Breast epithelium (tissue), 4 donors: ENCODE measurements around the gene OPTN. TPM values are rescaled to one million over a fixed set of nuclear protein-coding genes. Genes with fewer than 3 reads are reported as not detected.

ENCODE experiments used
- DNase-seq, 2 donors: peaks; one replicate each; pipeline ENCODE4 v3.0.0-alpha.2; 2019; ENCODE audit warnings: low spot score in 2 of 2
- H3K27ac ChIP-seq, 2 donors: fragments of 200-600 bp; sonication (generic) in 1 of 2; one replicate each; pipeline ENCODE4 v1.5.1; 2016 to 2019; ENCODE audit warnings: mild to moderate bottlenecking in 1 of 2
- H3K27me3 ChIP-seq, 2 donors: fragments of 200-600 bp; sonication (generic) in 1 of 2; one replicate each; pipeline versions ENCODE4 v1.5.1 to v1.6.0; 2017 to 2019; ENCODE audit warnings: control low read depth in 1 of 2, mild to moderate bottlenecking in 1 of 2
- H3K36me3 ChIP-seq: fragments of 200-600 bp; one replicate; pipeline ENCODE4 v1.5.1; 2019
- H3K4me1 ChIP-seq, 2 donors: fragments of 200-600 bp; sonication (generic); one replicate each; pipeline ENCODE4 v1.5.1; 2016 to 2019; ENCODE audit warnings: control low read depth in 1 of 2
- H3K4me3 ChIP-seq, 3 donors: fragments of 200-600 bp; sonication (generic); 1 replicate in 2 of 3; 2 replicates in 1 of 3; pipeline ENCODE4 v1.5.1; 2016 to 2019; ENCODE audit warnings: mild to moderate bottlenecking in 3 of 3, moderate library complexity in 2 of 3
- H3K9me3 ChIP-seq, 2 donors: fragments of 200-600 bp; sonication (generic) in 1 of 2; one replicate each; pipeline ENCODE4 v1.5.1; 2016 to 2019; ENCODE audit warnings: control low read depth in 1 of 2
- POLR2A ChIP-seq: fragments of 450-650 bp; IDR thresholded peaks from one replicate; pipeline ENCODE4 v1.6.1; 2016; ENCODE audit warnings: antibody characterized with exemption, mild to moderate bottlenecking, moderate library complexity
- POLR2AphosphoS5 ChIP-seq, 3 donors: sonication (generic); formaldehyde crosslinking; IDR thresholded peaks; one replicate each; pipeline ENCODE4 v1.6.1; 2017; ENCODE audit warnings: antibody characterized with exemption in 3 of 3
- intact Hi-C: fragments of 100-400 bp; cut with DNase I; formaldehyde crosslinking; loops from one replicate; pipeline ENCODE4 v1.15.1; 2023; ENCODE audit warnings: low total_unique reads
- total RNA-seq, 3 donors: library from RNA; depleted of rRNA; stranded (reverse); fragments of >200 nt; gene quantifications; one replicate each; pipeline ENCODE4 v1.1.0, GENCODE V29; 2016
- TF ChIP-seq, protein P1 (sequence below), 3 donors: fragments of 450-650 bp; IDR thresholded peaks; one replicate each; pipeline ENCODE4 v1.5.1; 2016 to 2017; ENCODE audit warnings: antibody characterized with exemption in 3 of 3, mild to moderate bottlenecking in 3 of 3, moderate library complexity in 3 of 3

Gene OPTN
- total RNA-seq, 3 donors from 2014 or later: 43.9 to 119 (median 49.2) TPM

DNA sequence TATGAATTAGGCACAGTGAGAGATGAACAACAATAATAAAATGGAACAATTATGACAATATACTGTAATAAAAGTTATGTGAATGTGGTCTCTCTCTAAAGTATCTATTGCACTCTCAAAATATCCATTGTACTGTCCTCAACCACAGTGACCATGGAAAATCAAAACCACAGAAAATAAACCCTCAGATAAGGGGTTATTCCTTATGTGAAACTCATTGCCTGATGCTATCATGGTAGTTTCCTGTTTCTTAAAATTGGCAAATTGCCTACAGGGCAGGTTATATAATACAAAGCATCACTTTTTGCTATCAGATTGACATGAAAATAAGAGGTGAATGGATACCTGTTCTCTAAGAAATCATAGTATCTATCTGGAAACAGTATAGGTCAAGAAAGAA is 65.2 kb downstream of the OPTN start:
- Histone ChIP-seq H3K36me3 (no peaks in the 10 kb centered on the region), H3K4me3 (no peak overlapping the region), H3K27me3 (no peaks in the 10 kb centered on the region), H3K4me1 (no peaks in the 10 kb centered on the region), H3K9me3 (no peaks in the 10 kb centered on the region), H3K27ac (no peak overlapping the region)
- intact Hi-C loops: loop anchor here (10.0 kb wide), 1 partner anchor 140 kb away; the partner anchor contains the start of gene PHYH
- TF ChIP-seq, protein P1, sequence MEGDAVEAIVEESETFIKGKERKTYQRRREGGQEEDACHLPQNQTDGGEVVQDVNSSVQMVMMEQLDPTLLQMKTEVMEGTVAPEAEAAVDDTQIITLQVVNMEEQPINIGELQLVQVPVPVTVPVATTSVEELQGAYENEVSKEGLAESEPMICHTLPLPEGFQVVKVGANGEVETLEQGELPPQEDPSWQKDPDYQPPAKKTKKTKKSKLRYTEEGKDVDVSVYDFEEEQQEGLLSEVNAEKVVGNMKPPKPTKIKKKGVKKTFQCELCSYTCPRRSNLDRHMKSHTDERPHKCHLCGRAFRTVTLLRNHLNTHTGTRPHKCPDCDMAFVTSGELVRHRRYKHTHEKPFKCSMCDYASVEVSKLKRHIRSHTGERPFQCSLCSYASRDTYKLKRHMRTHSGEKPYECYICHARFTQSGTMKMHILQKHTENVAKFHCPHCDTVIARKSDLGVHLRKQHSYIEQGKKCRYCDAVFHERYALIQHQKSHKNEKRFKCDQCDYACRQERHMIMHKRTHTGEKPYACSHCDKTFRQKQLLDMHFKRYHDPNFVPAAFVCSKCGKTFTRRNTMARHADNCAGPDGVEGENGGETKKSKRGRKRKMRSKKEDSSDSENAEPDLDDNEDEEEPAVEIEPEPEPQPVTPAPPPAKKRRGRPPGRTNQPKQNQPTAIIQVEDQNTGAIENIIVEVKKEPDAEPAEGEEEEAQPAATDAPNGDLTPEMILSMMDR (IDR thresholded peaks at IDR 0.05): no peak
- TF ChIP-seq POLR2A (no peak), POLR2AphosphoS5 (IDR thresholded peaks at IDR 0.05) (no peak)
- DNase-seq: no peak

DNA sequence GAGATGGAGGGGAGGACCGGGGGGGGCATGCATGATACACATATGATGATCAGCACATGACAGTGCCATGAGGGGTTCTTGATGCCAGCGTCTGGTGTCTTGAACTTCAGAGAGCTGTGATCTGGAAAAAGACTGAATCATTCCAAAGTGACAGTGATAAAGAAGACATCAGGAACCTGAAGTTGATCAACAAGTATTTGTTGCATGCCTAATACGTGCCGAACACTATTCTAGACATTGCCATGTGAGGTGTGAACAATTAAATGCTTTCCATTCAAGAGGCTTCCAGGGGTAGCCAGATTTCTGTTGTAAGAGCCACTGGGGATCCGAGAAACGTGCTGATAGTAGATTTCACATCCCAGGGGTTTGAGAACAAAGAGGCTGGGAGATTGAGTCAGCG is 67.6 kb downstream of the OPTN start:
- Histone ChIP-seq H3K9me3 (no peaks in the 10 kb centered on the region), H3K36me3 (no peaks in the 10 kb centered on the region), H3K27ac (no peak overlapping the region), H3K27me3 (no peaks in the 10 kb centered on the region), H3K4me1 (no peaks in the 10 kb centered on the region), H3K4me3 (no peak overlapping the region)
- TF ChIP-seq, protein P1 (IDR thresholded peaks at IDR 0.05): no peak
- TF ChIP-seq POLR2AphosphoS5 (IDR thresholded peaks at IDR 0.05) (no peak), POLR2A (no peak)
- intact Hi-C loops: loop anchor here (10.0 kb wide), 1 partner anchor 137 kb away; the partner anchor contains the start of gene PHYH
- no peak for DNase-seq

DNA sequence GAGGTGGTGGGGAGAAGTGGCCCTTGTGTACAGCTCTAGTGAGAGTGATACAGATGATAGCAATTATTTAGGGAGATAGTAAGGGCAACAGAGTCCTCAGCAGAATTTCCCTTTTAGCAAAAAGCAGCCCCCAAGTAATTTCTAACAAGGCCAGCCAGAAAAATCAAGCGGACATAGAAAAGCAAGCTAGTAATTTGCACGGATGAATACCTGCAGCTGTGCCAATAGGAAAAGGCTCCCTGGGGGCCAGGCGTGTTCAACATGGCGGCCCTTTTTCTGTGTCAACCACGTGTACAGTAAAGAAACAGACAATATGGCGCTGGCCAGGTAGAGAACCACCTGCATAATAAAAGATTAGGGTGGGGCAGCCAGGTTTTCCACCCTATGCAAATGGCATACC is 68.8 kb downstream of the OPTN start:
- Histone ChIP-seq H3K27ac (no peak overlapping the region), H3K27me3 (no peaks in the 10 kb centered on the region), H3K4me3 (no peak overlapping the region), H3K4me1 (no peaks in the 10 kb centered on the region), H3K36me3 (no peaks in the 10 kb centered on the region), H3K9me3 (no peaks in the 10 kb centered on the region)
- intact Hi-C loops: loop anchor here (10.0 kb wide), 1 partner anchor 136 kb away; the partner anchor contains the start of gene PHYH
- TF ChIP-seq, protein P1 (IDR thresholded peaks at IDR 0.05): no peak
- TF ChIP-seq POLR2A (no peak), POLR2AphosphoS5 (IDR thresholded peaks at IDR 0.05) (no peak)
- DNase-seq: no peak

DNA sequence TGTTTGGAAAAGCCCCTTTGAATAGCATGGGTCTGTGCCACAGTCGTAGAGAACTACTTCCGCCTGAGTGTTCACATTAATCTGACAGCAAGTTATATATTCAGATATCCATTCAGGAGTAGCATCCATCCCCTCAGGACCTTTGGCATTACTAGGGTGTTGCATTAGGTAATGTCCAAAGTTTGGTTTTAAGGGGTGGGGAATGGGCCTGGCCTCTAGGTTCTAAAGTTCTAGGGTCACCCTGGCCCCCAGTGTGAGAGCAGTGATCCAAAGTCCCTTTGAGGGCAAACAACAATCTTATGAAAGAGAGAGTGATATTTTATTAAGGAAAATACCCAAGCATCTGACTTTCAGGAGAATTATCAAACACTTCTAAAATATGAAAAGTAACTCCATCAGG is 73.7 kb downstream of the OPTN start:
- H3K4me1 ChIP-seq: no peaks in the 10 kb centered on the region
- H3K27ac ChIP-seq: no peak overlapping the region
- no peak for DNase-seq
- no peaks in the 10 kb centered on the region for H3K27me3 ChIP-seq
- H3K9me3 ChIP-seq: no peaks in the 10 kb centered on the region
- TF ChIP-seq POLR2A (no peak), POLR2AphosphoS5 (IDR thresholded peaks at IDR 0.05) (no peak)
- TF ChIP-seq, protein P1 (IDR thresholded peaks at IDR 0.05): no peak
- intact Hi-C loops: no loop called here
- H3K36me3 ChIP-seq: no peaks in the 10 kb centered on the region
- no peak overlapping the region for H3K4me3 ChIP-seq

DNA sequence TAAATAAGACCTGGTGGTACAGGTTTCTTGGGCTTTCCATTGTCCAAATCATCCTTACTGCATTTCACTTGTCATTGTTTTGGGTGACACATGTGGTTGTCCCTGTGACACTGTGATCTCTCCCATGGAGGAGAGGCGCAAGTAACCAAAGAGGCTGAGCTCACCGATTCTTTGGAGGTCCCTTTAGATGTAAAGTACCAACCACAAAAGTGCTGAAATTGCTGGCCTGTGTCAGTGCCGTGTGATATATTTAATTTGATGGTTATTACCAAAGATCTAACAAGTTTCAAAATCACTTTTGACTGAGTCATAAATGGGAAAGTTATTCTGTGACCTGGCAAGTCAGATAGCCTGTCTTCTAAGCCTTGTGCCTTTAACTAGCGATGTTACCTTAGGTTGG is 80.8 kb downstream of the OPTN start:
- Histone ChIP-seq H3K27me3 (no peaks in the 10 kb centered on the region), H3K9me3 (no peaks in the 10 kb centered on the region), H3K4me1 (no peaks in the 10 kb centered on the region), H3K4me3 (no peak overlapping the region), H3K27ac (no peak overlapping the region), H3K36me3 (no peaks in the 10 kb centered on the region)
- intact Hi-C loops: no loop called here
- no peak for TF ChIP-seq POLR2AphosphoS5 (IDR thresholded peaks at IDR 0.05)
- TF ChIP-seq, protein P1 (IDR thresholded peaks at IDR 0.05): no peak
- no peak for TF ChIP-seq POLR2A
- no peak for DNase-seq
